ENCODE data around the gene TRDN.

DNA sequence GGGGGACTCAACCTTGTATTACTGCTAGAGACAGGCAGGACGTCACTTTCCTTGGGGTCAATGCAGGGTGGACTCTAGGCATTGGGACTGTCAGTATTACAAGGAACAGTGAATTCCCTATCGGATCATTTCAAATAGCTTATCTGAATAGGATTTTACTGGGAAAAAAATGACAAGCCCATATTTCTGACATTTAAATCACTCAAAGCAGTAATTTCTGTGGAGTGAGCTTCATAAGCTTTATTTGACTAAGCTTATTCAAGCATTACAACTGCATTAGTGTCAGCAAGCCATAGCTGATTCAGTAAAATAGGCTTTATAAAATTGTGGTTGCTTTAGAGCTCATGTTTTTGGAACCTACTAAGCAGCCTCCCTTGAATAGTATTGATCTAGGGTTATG lies 44.3 kb downstream of the TRDN start:
- TF ChIP-seq, protein P1, sequence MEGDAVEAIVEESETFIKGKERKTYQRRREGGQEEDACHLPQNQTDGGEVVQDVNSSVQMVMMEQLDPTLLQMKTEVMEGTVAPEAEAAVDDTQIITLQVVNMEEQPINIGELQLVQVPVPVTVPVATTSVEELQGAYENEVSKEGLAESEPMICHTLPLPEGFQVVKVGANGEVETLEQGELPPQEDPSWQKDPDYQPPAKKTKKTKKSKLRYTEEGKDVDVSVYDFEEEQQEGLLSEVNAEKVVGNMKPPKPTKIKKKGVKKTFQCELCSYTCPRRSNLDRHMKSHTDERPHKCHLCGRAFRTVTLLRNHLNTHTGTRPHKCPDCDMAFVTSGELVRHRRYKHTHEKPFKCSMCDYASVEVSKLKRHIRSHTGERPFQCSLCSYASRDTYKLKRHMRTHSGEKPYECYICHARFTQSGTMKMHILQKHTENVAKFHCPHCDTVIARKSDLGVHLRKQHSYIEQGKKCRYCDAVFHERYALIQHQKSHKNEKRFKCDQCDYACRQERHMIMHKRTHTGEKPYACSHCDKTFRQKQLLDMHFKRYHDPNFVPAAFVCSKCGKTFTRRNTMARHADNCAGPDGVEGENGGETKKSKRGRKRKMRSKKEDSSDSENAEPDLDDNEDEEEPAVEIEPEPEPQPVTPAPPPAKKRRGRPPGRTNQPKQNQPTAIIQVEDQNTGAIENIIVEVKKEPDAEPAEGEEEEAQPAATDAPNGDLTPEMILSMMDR (IDR thresholded peaks at IDR 0.05; ENCODE audit: poor library complexity, severe bottlenecking), result no peak
- TF ChIP-seq RAD21 (conservative IDR thresholded peaks at IDR 0.05), result no peak
- no peak for TF ChIP-seq EZH2 (IDR thresholded peaks at IDR 0.05; ENCODE audit: borderline replicate concordance, insufficient read depth, low read length, poor library complexity, severe bottlenecking)
- peak; percentile 95 for TF ChIP-seq REST (IDR thresholded peaks at IDR 0.05; ENCODE audit: borderline replicate concordance)
- TF ChIP-seq POLR2AphosphoS5 (IDR thresholded peaks at IDR 0.05), result peak; percentile 63
- peak; percentile 89 for TF ChIP-seq EP300 (conservative IDR thresholded peaks at IDR 0.05; ENCODE audit: poor library complexity, severe bottlenecking)
- TF ChIP-seq MXI1 (conservative IDR thresholded peaks at IDR 0.05; ENCODE audit: poor library complexity, severe bottlenecking), result no peak
- TF ChIP-seq TAF1 (IDR thresholded peaks at IDR 0.05; ENCODE audit: low read depth), result no peak
- TF ChIP-seq SMC3 (conservative IDR thresholded peaks at IDR 0.05; ENCODE audit: poor library complexity), result no peak
